AG10803 (cell line): ENCODE measurements around the gene TNFSF4.

ENCODE experiments used
- DNase-seq: peaks from one replicate; pipeline ENCODE4 v3.0.0; 2010; ENCODE audit warnings: low read depth
- H3K4me3 ChIP-seq: 2 replicates; pipeline ENCODE4 v1.5.1; 2011; ENCODE audit warnings: mild to moderate bottlenecking, low read length, control low read depth
- TF ChIP-seq, protein P1 (sequence below): conservative IDR thresholded peaks from 2 replicates; pipeline ENCODE4 v1.5.1; 2011; ENCODE audit warnings: mild to moderate bottlenecking, low read length, control low read depth, inconsistent platforms

Gene TNFSF4

DNA sequence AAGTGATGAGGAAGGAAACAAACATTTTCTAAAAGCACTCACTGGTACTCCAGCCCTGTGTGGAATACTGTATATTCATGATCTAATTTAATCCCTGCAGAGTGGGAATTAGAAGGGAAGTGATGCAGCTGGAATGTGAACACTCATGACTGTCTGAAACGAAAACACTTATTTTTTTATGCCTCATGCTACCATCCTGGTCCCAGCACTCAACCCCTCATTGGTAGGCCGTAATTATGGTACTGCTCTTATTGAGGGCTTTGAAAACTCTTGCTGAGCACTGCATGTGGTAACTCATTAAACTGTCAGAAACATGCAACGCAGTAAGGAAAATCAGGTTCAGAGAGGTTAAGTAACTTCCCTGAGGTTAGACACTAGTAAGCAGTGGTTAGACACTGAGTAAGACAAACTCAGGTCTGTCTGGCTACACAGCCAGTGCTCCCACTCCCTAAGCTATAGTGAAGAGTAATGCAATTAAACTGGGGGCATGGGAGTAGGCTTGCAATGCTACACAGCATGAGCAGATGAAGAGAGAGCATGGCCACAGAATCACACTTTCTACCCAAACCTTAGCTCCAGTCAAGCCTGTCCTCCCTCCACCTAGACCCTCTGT, 17.3 kb upstream of the TNFSF4 start:
- DNase-seq: peak; percentile 8
- H3K4me3 ChIP-seq: no peak overlapping the region
- TF ChIP-seq, protein P1, sequence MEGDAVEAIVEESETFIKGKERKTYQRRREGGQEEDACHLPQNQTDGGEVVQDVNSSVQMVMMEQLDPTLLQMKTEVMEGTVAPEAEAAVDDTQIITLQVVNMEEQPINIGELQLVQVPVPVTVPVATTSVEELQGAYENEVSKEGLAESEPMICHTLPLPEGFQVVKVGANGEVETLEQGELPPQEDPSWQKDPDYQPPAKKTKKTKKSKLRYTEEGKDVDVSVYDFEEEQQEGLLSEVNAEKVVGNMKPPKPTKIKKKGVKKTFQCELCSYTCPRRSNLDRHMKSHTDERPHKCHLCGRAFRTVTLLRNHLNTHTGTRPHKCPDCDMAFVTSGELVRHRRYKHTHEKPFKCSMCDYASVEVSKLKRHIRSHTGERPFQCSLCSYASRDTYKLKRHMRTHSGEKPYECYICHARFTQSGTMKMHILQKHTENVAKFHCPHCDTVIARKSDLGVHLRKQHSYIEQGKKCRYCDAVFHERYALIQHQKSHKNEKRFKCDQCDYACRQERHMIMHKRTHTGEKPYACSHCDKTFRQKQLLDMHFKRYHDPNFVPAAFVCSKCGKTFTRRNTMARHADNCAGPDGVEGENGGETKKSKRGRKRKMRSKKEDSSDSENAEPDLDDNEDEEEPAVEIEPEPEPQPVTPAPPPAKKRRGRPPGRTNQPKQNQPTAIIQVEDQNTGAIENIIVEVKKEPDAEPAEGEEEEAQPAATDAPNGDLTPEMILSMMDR: no peak

DNA sequence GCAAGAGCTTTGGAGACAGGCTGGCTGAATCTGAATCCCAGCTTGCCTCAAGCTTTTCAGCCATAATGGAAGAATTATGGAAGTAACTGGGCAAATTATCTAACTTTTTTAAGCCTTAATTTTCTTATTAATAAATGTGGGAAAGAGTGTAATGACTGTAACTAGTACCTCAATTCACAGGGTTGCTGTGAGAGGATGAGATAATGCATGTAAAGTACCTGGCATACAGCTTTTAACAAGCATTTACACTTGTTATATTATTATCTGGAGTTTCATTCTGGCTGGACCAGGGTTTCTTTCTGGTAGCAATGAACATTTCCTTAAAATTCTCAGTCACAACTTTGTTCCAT, 15.9 kb upstream of the TNFSF4 start:
- H3K4me3 ChIP-seq: no peak overlapping the region
- TF ChIP-seq, protein P1: no peak

DNA sequence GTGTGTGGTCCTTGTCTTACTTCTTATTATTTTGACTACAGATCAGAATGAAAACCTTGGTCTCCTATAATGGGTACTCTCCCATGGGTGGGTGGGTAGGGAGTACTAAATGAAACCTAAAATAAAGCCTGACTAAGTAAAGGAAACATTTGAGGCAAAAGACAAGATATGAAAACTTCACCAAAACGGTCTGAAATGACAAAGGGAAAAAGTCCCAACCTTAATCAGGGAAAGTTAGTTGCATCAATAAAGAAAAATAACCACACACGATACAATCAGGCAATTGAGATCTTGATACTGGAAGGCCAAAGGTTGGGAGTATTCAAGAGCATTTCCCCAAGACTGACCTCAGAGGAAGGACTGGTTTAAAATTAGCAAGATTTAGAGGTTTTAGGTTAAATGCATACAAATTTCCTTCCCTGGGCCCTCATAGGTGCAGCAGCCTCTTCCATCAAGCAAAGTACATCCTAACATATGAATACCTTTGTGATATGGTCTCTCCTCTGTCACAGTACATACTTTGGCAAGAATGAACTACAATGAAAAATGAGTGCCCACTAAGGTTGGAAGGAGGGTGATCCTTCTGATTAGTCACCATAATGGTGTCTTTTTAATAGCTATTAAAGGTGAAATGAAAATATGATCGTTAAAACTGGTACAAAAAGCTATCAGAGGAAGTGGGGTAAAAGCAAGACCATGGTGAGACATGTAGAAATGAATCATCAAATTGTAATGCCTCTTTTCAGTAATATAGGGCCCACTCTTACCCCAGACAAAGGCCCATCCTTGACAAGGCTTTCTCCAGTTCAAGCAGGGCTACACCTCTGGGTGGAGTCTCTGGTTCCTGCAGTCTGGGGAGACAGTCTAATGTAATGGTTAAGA, 15.3 kb upstream of the TNFSF4 start:
- DNase-seq: no peak
- no peak overlapping the region for H3K4me3 ChIP-seq
- TF ChIP-seq, protein P1: no peak

More for the DNA sequence above, 15.9 kb upstream of the TNFSF4 start:
- DNase-seq: no peak

DNA sequence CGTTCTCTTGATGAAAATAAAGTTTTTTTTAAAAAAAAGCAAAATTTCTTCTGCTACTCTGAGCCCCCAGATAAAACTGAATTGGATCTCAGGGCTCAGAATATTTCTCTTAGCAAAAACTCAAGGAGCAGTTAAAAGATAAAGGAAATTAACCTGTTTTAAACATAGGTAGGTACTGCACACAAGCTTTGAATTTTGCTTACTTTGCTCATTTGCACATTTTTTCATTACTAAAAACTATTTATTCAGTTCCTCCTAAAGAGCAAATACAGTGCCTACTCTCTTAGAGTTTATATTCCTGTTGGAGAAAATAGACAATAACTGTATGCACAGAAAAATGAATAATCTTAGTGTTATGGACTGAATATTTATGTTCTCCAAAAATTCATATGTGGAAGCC, 13.0 kb upstream of the TNFSF4 start:
- DNase-seq: no peak
- TF ChIP-seq, protein P1: no peak
- no peak overlapping the region for H3K4me3 ChIP-seq

DNA sequence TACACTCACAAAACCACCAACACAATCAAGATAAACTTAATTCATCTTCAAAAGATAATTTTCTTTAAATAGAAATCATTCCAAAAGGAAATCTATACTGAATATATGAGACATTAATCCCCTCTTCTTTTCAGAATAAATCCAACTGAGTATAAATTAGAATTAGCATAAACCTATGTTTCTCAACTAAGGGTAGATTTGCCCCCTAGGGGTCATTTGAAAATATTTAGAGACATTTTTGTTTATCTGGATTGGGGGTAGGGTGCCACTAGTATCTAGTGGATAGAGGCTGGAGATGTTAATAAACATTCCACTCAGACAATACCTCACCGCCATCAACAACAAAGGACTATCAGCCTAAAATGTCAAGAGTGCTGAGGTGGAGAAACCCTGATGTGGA, 6.5 kb upstream of the TNFSF4 start:
- DNase-seq: no peak
- TF ChIP-seq, protein P1: no peak
- no peak overlapping the region for H3K4me3 ChIP-seq

DNA sequence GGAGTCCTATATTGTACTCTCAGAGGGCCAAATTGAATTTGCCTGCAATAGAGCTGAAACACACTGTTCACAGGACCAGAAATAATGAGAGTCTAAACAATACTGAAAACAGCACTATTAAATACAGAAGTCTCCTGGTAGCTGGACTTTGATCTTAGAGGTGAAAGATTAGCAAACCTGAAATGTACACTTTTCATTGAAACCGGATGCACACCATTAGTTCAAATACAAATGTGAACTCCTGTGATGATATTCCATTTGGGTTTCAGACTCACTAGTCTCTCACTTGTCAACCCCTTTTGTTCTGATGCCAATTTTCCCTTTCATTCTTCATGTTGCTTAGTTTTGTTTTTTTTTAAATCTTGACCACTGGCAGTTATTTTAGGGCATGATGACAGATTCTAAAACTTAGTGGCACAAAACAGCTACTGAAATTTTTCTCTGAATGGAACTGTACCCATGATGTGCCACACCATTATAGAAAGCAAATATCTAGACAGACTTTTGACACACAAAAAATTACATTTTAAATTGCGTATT, 5.9 kb upstream of the TNFSF4 start:
- H3K4me3 ChIP-seq: no peak overlapping the region
- TF ChIP-seq, protein P1: no peak
- no peak for DNase-seq
